NOMO-1 treated with dmso at 0.1 percent for 144 hours (cell line): Measurements from ENCODE around the gene ACY1.

ENCODE experiments used
- DNase-seq: peaks from one replicate; lab custom pipeline; 2025; ENCODE audit not compliant: unreplicated experiment; lab: John Stamatoyannopoulos, UW

ACY1 gene

GRCh38 chr3:51945926-51946705 lies 37.2 kb upstream of the ACY1 start:
- DNase-seq: no peak

GRCh38 chr3:51946796-51947195 lies 36.5 kb upstream of the ACY1 start:
- no peak for DNase-seq

GRCh38 chr3:51947215-51947900 lies 36.0 kb upstream of the ACY1 start:
- no peak for DNase-seq

- DNase-seq: no peak
Measured at GRCh38 chr3:51948016-51948580, 35.2 kb upstream of the ACY1 start.

- DNase-seq: no peak
Measured at GRCh38 chr3:51949121-51949520, 34.2 kb upstream of the ACY1 start.

GRCh38 chr3:51950899-51951298 lies 32.4 kb upstream of the ACY1 start:
- DNase-seq: no peak

- peak; percentile 75 for DNase-seq
Measured at GRCh38 chr3:51953445-51953844, 29.9 kb upstream of the ACY1 start.

GRCh38 chr3:51954105-51954504 lies 29.2 kb upstream of the ACY1 start:
- DNase-seq: no peak

- DNase-seq: no peak
Measured at GRCh38 chr3:51954713-51955112, 28.6 kb upstream of the ACY1 start.

- DNase-seq: no peak
Measured at GRCh38 chr3:51955175-51955892, 28.0 kb upstream of the ACY1 start, which contains the start of gene GPR62. TSS of gene GPR62 (plus strand) at chr3:51955381. CDS start at chr3:51955653, 272 bp downstream.

- DNase-seq: no peak
Measured at GRCh38 chr3:51955893-51956770, 27.2 kb upstream of the ACY1 start.

GRCh38 chr3:51957520-51958205 lies 25.7 kb upstream of the ACY1 start:
- DNase-seq: no peak

- no peak for DNase-seq
Measured at GRCh38 chr3:51958603-51959521, 24.5 kb upstream of the ACY1 start.

- DNase-seq: no peak
Measured at GRCh38 chr3:51959651-51960050, 23.7 kb upstream of the ACY1 start.

- DNase-seq: no peak
Measured at GRCh38 chr3:51960386-51960785, 22.9 kb upstream of the ACY1 start.

- no peak for DNase-seq
Measured at GRCh38 chr3:51961011-51961410, 22.3 kb upstream of the ACY1 start.

GRCh38 chr3:51961602-51962569 lies 21.4 kb upstream of the ACY1 start:
- no peak for DNase-seq
